Breast epithelium (tissue), 4 donors: ENCODE measurements around the gene ANGPTL2. TPM values are rescaled to one million over a fixed set of nuclear protein-coding genes. Genes with fewer than 3 reads are reported as not detected.
A peak's percentile ranks its signal among the peaks of the same experiment; 100 is the strongest.

Experiments used
- DNase-seq, 2 donors: peaks; one replicate each; pipeline ENCODE4 v3.0.0-alpha.2; 2019; ENCODE audit warnings: low spot score in 2 of 2
- H3K27ac ChIP-seq, 2 donors: fragments of 200-600 bp; sonication (generic) in 1 of 2; one replicate each; pipeline ENCODE4 v1.5.1; 2016 to 2019; ENCODE audit warnings: mild to moderate bottlenecking in 1 of 2
- H3K27me3 ChIP-seq, 2 donors: fragments of 200-600 bp; sonication (generic) in 1 of 2; one replicate each; pipeline versions ENCODE4 v1.5.1 to v1.6.0; 2017 to 2019; ENCODE audit warnings: control low read depth in 1 of 2, mild to moderate bottlenecking in 1 of 2
- H3K36me3 ChIP-seq: fragments of 200-600 bp; one replicate; pipeline ENCODE4 v1.5.1; 2019
- H3K4me1 ChIP-seq, 2 donors: fragments of 200-600 bp; sonication (generic); one replicate each; pipeline ENCODE4 v1.5.1; 2016 to 2019; ENCODE audit warnings: control low read depth in 1 of 2
- H3K4me3 ChIP-seq, 3 donors: fragments of 200-600 bp; sonication (generic); 1 replicate in 2 of 3; 2 replicates in 1 of 3; pipeline ENCODE4 v1.5.1; 2016 to 2019; ENCODE audit warnings: mild to moderate bottlenecking in 3 of 3, moderate library complexity in 2 of 3
- H3K9me3 ChIP-seq, 2 donors: fragments of 200-600 bp; sonication (generic) in 1 of 2; one replicate each; pipeline ENCODE4 v1.5.1; 2016 to 2019; ENCODE audit warnings: control low read depth in 1 of 2
- CTCF ChIP-seq, 3 donors: fragments of 450-650 bp; IDR thresholded peaks; one replicate each; pipeline ENCODE4 v1.5.1; 2016 to 2017; ENCODE audit warnings: antibody characterized with exemption in 3 of 3, mild to moderate bottlenecking in 3 of 3, moderate library complexity in 3 of 3
- POLR2A ChIP-seq: fragments of 450-650 bp; IDR thresholded peaks from one replicate; pipeline ENCODE4 v1.6.1; 2016; ENCODE audit warnings: antibody characterized with exemption, mild to moderate bottlenecking, moderate library complexity
- POLR2AphosphoS5 ChIP-seq, 3 donors: sonication (generic); formaldehyde crosslinking; IDR thresholded peaks; one replicate each; pipeline ENCODE4 v1.6.1; 2017; ENCODE audit warnings: antibody characterized with exemption in 3 of 3
- intact Hi-C: fragments of 100-400 bp; cut with DNase I; formaldehyde crosslinking; loops from one replicate; pipeline ENCODE4 v1.15.1; 2023; ENCODE audit warnings: low total_unique reads
- total RNA-seq, 3 donors: library from RNA; depleted of rRNA; stranded (reverse); fragments of >200 nt; gene quantifications; one replicate each; pipeline ENCODE4 v1.1.0, GENCODE V29; 2016

The ANGPTL2 gene
- total RNA-seq, 3 donors from 2014 or later: 30.9 to 61.8 (median 51.8) TPM

GRCh38 chr9:127154390-127155191 is 32.2 kb upstream of the ANGPTL2 start:
- peak overlapping the region in 2 of 3 donors; percentile 2 to 33 for H3K4me3 ChIP-seq

GRCh38 chr9:127154003-127154389 is 31.6 kb upstream of the ANGPTL2 start:
- no peaks in the 10 kb centered on the region for H3K27me3 ChIP-seq
- H3K4me1 ChIP-seq: no peaks in the 10 kb centered on the region
- H3K36me3 ChIP-seq: no peaks in the 10 kb centered on the region
- intact Hi-C loops: no loop called here
- TF ChIP-seq CTCF (IDR thresholded peaks at IDR 0.05): no peak
- no peak for TF ChIP-seq POLR2A
- no peak for TF ChIP-seq POLR2AphosphoS5 (IDR thresholded peaks at IDR 0.05)
- no peaks in the 10 kb centered on the region for H3K9me3 ChIP-seq
- DNase-seq: peak in 1 of 2 donors; percentile 10
- H3K4me3 ChIP-seq: peak overlapping the region in 1 of 3 donors; percentile 33
- peak overlapping the region; percentile 43 to 65 for H3K27ac ChIP-seq

More at GRCh38 chr9:127154390-127155191, 32.2 kb upstream of the ANGPTL2 start:
- TF ChIP-seq POLR2AphosphoS5 (IDR thresholded peaks at IDR 0.05): no peak
- TF ChIP-seq CTCF (IDR thresholded peaks at IDR 0.05): no peak
- TF ChIP-seq POLR2A: no peak
- no peaks in the 10 kb centered on the region for H3K27me3 ChIP-seq
- H3K27ac ChIP-seq: peak overlapping the region; percentile 43 to 65
- H3K4me1 ChIP-seq: no peaks in the 10 kb centered on the region
- DNase-seq: peak in 1 of 2 donors; percentile 16
- no peaks in the 10 kb centered on the region for H3K9me3 ChIP-seq
- intact Hi-C loops: no loop called here
- no peaks in the 10 kb centered on the region for H3K36me3 ChIP-seq

- Histone ChIP-seq H3K27ac (no peak overlapping the region), H3K9me3 (no peaks in the 10 kb centered on the region), H3K4me1 (no peaks in the 10 kb centered on the region), H3K4me3 (no peak overlapping the region), H3K36me3 (no peaks in the 10 kb centered on the region), H3K27me3 (no peaks in the 10 kb centered on the region)
- peak in 1 of 2 donors; percentile 8 for DNase-seq
- intact Hi-C loops: no loop called here
- TF ChIP-seq CTCF (IDR thresholded peaks at IDR 0.05): no peak
- TF ChIP-seq POLR2AphosphoS5 (IDR thresholded peaks at IDR 0.05): no peak
- no peak for TF ChIP-seq POLR2A
Observed at GRCh38 chr9:127153501-127153900, 31.1 kb upstream of the ANGPTL2 start.

GRCh38 chr9:127149463-127150390 is 27.3 kb upstream of the ANGPTL2 start:
- intact Hi-C loops: no loop called here
- H3K27me3 ChIP-seq: no peaks in the 10 kb centered on the region
- no peaks in the 10 kb centered on the region for H3K4me1 ChIP-seq
- no peak for DNase-seq
- no peaks in the 10 kb centered on the region for H3K9me3 ChIP-seq
- no peak for TF ChIP-seq POLR2A
- no peak for TF ChIP-seq POLR2AphosphoS5 (IDR thresholded peaks at IDR 0.05)
- TF ChIP-seq CTCF (IDR thresholded peaks at IDR 0.05): no peak
- H3K36me3 ChIP-seq: no peaks in the 10 kb centered on the region
- no peak overlapping the region for H3K27ac ChIP-seq
- H3K4me3 ChIP-seq: no peak overlapping the region

GRCh38 chr9:127149010-127149409 is 26.6 kb upstream of the ANGPTL2 start:
- no peaks in the 10 kb centered on the region for H3K4me1 ChIP-seq
- H3K27ac ChIP-seq: no peak overlapping the region
- no peaks in the 10 kb centered on the region for H3K9me3 ChIP-seq
- intact Hi-C loops: no loop called here
- H3K36me3 ChIP-seq: no peaks in the 10 kb centered on the region
- TF ChIP-seq POLR2A: no peak
- no peak for DNase-seq
- no peak overlapping the region for H3K4me3 ChIP-seq
- no peaks in the 10 kb centered on the region for H3K27me3 ChIP-seq
